Peyer's patch (tissue), 4 donors: ENCODE results near the gene UCK2. TPM values are rescaled to one million over a fixed set of nuclear protein-coding genes. Genes with fewer than 3 reads are reported as not detected.

ENCODE experiments used
- DNase-seq, 3 donors: peaks; one replicate each; pipeline ENCODE4 v3.0.0-alpha.2; 2017 to 2019
- H3K27ac ChIP-seq, 4 donors: fragments of 200-600 bp; sonication (generic); one replicate each; pipeline ENCODE4 v1.5.1; 2016 to 2019
- H3K27me3 ChIP-seq, 2 donors: fragments of 200-600 bp; sonication (generic); one replicate each; pipeline ENCODE4 v1.5.1; 2019
- H3K36me3 ChIP-seq, 3 donors: fragments of 200-600 bp; sonication (generic); one replicate each; pipeline ENCODE4 v1.5.1; 2016 to 2019
- H3K4me1 ChIP-seq, 4 donors: fragments of 200-600 bp; sonication (generic); one replicate each; pipeline ENCODE4 v1.5.1; 2016 to 2019
- H3K4me3 ChIP-seq, 4 donors: fragments of 200-600 bp; sonication (generic); 1 replicate in 3 of 4; 2 replicates in 1 of 4; pipeline ENCODE4 v1.5.1; 2016 to 2019; ENCODE audit warnings: mild to moderate bottlenecking in 1 of 4
- H3K9me3 ChIP-seq, 4 donors: fragments of 200-600 bp; sonication (generic); one replicate each; pipeline ENCODE4 v1.5.1; 2016 to 2019; ENCODE audit warnings: mild to moderate bottlenecking in 1 of 4
- POLR2A ChIP-seq, 2 donors: fragments of 450-650 bp; IDR thresholded peaks; one replicate each; pipeline ENCODE4 v1.5.1; 2017; ENCODE audit warnings: antibody characterized with exemption in 2 of 2, mild to moderate bottlenecking in 2 of 2, moderate library complexity in 2 of 2
- total RNA-seq, 4 donors: library from RNA; depleted of rRNA; stranded (reverse); fragments of >200 nt; gene quantifications; one replicate each; pipeline ENCODE4 v1.1.0, GENCODE V29; 2016
- TF ChIP-seq, protein P1 (sequence below), 6 experiments: fragments of 450-650 bp in 4 of 6; fragments of 200-600 bp in 2 of 6; sonication (generic) in 1 of 6; IDR thresholded peaks; one replicate each; pipeline ENCODE4 v1.5.1; 2017 to 2019; ENCODE audit warnings: antibody characterized with exemption in 6 of 6, mild to moderate bottlenecking in 3 of 6, moderate library complexity in 1 of 6

Gene UCK2
- total RNA-seq, 4 donors from 2014 or later: 36.3 to 117 (median 84.7) TPM

DNA sequence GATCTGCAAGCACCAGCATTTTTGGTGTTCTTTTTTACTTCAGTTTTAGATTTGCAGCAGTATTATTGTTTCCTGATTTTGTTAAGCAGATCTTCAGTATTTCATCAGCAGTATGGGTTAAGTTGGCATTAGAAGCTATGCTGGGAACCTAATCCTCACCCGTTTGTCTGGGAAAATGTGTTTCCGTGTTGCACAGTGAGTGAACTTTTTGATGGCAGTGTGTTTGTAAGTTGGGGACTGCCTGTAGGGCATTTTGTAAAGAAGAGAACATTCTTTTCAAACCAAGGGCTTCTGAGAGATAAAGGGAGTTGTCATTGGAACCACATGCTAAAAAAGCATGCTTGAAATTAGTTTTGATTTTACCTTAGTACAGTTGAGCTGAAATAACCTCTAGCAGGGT, 35.9 kb downstream of the UCK2 start:
- TF ChIP-seq, protein P1, sequence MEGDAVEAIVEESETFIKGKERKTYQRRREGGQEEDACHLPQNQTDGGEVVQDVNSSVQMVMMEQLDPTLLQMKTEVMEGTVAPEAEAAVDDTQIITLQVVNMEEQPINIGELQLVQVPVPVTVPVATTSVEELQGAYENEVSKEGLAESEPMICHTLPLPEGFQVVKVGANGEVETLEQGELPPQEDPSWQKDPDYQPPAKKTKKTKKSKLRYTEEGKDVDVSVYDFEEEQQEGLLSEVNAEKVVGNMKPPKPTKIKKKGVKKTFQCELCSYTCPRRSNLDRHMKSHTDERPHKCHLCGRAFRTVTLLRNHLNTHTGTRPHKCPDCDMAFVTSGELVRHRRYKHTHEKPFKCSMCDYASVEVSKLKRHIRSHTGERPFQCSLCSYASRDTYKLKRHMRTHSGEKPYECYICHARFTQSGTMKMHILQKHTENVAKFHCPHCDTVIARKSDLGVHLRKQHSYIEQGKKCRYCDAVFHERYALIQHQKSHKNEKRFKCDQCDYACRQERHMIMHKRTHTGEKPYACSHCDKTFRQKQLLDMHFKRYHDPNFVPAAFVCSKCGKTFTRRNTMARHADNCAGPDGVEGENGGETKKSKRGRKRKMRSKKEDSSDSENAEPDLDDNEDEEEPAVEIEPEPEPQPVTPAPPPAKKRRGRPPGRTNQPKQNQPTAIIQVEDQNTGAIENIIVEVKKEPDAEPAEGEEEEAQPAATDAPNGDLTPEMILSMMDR (IDR thresholded peaks at IDR 0.05): no peak
- no peak for TF ChIP-seq POLR2A (IDR thresholded peaks at IDR 0.05)
- Histone ChIP-seq H3K4me3 (no peak overlapping the region), H3K36me3 (no peaks in the 10 kb centered on the region), H3K4me1 (peaks cover 0 to 37% (median 0%) of the 10 kb centered on the region in 4 donors), H3K27ac (no peak overlapping the region), H3K9me3 (no peaks in the 10 kb centered on the region), H3K27me3 (no peaks in the 10 kb centered on the region)
- no peak for DNase-seq

DNA sequence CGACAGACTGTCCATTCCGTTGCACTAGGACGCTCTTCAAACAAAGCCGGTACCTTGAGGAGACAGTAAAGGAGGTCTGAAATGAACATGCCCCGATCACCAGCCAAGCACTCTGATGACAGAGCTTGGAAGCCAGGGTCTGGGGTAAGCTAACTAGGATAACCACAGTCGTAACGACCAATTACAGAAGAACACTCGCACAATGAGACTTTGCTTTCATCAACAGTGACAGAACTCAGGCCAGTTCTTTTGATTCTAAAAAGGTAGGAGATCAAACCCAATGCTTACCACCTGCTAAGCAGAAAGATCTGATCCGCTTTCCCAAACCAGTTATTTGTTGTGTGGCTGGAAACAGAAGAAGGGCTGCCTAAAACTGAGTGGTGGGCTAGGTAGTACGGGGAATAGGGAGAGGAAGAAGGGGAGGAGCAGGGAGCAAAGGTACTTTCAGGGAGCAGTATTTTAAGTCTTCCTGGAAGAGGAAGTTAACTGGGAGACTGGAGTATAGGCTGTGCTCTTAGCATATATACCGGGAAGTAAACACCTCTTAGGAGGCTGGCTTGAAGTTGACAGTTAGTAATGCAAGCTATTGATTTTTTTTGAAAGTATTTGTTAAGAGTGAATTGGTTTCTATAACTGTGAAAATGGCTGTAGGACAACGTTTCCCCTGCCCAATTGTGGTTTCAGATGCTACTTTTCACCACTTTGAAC, 38.4 kb downstream of the UCK2 start:
- H3K36me3 ChIP-seq: no peaks in the 10 kb centered on the region
- H3K27me3 ChIP-seq: no peaks in the 10 kb centered on the region
- TF ChIP-seq, protein P1 (IDR thresholded peaks at IDR 0.05): no peak
- DNase-seq: no peak
- H3K9me3 ChIP-seq: no peaks in the 10 kb centered on the region
- peak overlapping the region in 1 of 4 donors; percentile 45 for H3K27ac ChIP-seq
- peaks cover 0 to 21% (median 0%) of the 10 kb centered on the region in 4 donors for H3K4me1 ChIP-seq
- no peak overlapping the region for H3K4me3 ChIP-seq

DNA sequence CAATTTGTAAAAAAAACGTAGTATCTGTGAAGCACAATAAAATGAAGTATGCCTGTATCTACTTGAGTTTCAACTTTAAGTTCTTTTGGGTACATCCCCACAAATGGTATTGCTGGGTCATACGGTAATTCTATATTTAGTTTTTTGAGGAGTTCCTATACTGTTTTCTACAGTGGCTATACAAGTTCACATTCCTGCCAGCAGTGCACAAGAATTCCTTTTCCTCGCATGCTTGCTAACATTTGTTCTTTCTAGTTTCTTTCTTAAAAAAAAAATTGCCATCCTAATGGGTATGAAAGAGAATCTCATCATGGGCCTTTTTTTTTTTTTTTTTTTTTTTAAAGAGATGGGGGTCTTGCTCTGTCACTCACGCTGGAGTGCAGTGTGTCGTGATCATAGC, 41.9 kb downstream of the UCK2 start:
- Histone ChIP-seq H3K4me3 (no peak overlapping the region), H3K9me3 (no peaks in the 10 kb centered on the region), H3K27ac (no peak overlapping the region), H3K36me3 (no peaks in the 10 kb centered on the region), H3K27me3 (no peaks in the 10 kb centered on the region), H3K4me1 (peaks cover 0 to 12% (median 2%) of the 10 kb centered on the region in 4 donors)
- TF ChIP-seq POLR2A (IDR thresholded peaks at IDR 0.05): no peak
- TF ChIP-seq, protein P1 (IDR thresholded peaks at IDR 0.05): peak in 2 of 6 experiments; percentile 24 to 27
- no peak for DNase-seq

DNA sequence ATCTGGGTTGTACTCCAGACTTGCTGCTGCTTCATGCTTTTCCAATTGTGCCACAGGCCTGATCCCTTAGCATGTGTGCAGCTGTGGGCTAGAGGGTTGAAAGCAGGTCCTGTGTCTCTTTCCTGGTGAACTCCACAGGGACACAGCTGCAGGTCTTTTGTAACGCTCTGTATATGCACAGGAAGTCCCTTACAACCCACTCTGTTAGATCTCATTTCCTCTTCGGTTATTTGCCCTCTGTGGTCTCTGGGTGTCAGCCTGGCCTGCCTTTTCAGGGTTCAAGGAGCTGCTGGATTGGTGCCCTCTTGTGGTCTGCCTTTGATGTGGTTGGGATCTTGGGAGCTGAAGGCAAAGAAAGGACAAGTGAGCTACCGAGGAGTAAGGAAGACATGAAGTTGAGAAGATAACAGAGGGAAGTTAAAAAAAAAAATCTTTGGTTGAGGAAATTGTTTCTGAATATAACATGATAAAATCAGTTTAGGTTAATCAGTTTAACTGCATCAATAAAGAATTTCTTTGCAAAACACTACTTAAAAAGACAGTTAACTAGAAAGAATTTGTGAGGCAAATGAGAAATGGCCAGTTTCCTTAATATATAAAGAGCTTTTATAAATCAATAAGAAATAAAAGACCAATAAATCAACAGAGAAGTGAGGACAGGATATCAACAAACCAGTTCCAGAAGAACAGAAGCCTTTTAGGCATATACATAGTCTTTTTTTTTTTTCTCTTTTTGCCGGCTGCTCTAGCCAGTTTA, 44.1 kb downstream of the UCK2 start:
- Histone ChIP-seq H3K9me3 (no peaks in the 10 kb centered on the region), H3K4me3 (no peak overlapping the region), H3K27me3 (no peaks in the 10 kb centered on the region), H3K36me3 (no peaks in the 10 kb centered on the region), H3K27ac (peak overlapping the region in 1 of 4 donors; percentile 49), H3K4me1 (peaks cover 0 to 12% (median 2%) of the 10 kb centered on the region in 4 donors)
- no peak for TF ChIP-seq POLR2A (IDR thresholded peaks at IDR 0.05)
- TF ChIP-seq, protein P1 (IDR thresholded peaks at IDR 0.05): peak in 4 of 6 experiments; percentile 34 to 73 (median 69)
- peak; percentile 41 to 87 (median 72) for DNase-seq

DNA sequence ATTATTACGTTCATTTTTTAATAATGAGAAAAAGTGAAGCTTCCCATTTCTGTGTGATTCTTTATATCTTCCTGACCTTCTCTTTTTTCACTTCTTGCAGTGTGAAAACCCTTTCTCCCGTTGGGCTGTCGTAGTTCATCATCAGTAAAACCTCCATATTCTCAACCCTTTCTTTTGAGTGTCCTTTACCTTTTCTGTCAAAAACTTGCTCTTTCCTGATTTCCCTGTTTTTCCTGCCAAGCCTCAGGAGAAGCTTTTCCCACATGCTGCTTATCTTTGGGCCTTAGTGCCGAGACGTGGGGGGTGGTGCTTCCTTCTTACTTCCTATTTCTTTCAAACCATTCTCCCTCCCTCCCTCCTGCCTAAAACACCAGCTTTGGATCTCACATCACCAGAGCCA, 46.1 kb downstream of the UCK2 start:
- DNase-seq: no peak
- Histone ChIP-seq H3K4me1 (peaks cover 0 to 7% (median 2%) of the 10 kb centered on the region in 4 donors), H3K4me3 (no peak overlapping the region), H3K27ac (no peak overlapping the region), H3K9me3 (no peaks in the 10 kb centered on the region), H3K27me3 (no peaks in the 10 kb centered on the region), H3K36me3 (no peaks in the 10 kb centered on the region)
- TF ChIP-seq POLR2A (IDR thresholded peaks at IDR 0.05): no peak
- TF ChIP-seq, protein P1 (IDR thresholded peaks at IDR 0.05): no peak
